ENCODE data around the gene LMAN2. TPM values are rescaled to one million over a fixed set of nuclear protein-coding genes. Genes with fewer than 3 reads are reported as not detected.

Gene LMAN2
- polyA plus RNA-seq, 4 donors: 73.6 to 304 (median 158) TPM

DNA sequence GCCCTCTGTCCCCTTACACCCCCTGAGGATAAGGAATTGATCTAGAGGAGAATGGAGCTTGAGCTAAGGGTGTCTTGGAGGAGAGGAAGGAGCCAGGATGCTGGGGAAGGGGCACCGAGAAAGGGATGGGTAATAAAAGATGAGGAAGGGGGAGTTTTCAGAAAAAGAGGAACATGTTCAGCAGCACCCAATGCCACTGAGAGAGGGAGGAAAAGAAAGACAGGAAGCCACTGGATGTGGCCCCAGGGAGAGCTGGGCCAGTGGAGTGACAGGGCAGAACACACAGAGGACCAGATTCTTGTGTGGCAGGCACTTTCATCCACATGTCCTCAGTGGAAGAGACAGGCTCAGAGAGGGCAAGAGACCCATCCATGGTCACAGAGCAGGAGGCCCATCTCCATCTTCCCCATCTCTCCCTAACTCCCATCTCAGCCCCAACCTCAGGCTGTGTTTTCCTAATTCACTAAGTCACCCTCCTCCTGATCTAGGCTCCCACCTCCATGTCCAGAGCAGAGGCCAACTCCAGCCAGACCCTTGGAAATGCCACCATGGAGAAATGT is 41.8 kb upstream of the LMAN2 start:
- Histone ChIP-seq H3K9me3 (ENCODE audit: control insufficient read depth in 2 of 2, insufficient read depth in 1 of 2, low read depth in 1 of 2, low read length in 1 of 2) (no peaks in the 10 kb centered on the region), H3K4me3 (ENCODE audit: low read depth in 1 of 3, low read length in 3 of 3) (no peak overlapping the region), H3K27ac (ENCODE audit: low read depth in 1 of 3, low read length in 2 of 3) (no peak overlapping the region), H3K36me3 (ENCODE audit: control insufficient read depth in 3 of 3, insufficient read depth in 2 of 3, low read depth in 1 of 3, low read length in 3 of 3) (no peaks in the 10 kb centered on the region), H3K4me1 (ENCODE audit: control insufficient read depth in 3 of 3, insufficient read depth in 2 of 3, low read depth in 1 of 3, low read length in 2 of 3) (no peaks in the 10 kb centered on the region), H3K27me3 (ENCODE audit: control insufficient read depth in 3 of 3, insufficient read depth in 3 of 3, low read length in 3 of 3) (peaks cover 0 to 18% (median 0%) of the 10 kb centered on the region in 3 donors)
- 69 to 78% (median 70%) methylated on average over 1 of the region's 1 CpG for WGBS, 3 donors
- no peak for DNase-seq
- FAIRE-seq: no peak

DNA sequence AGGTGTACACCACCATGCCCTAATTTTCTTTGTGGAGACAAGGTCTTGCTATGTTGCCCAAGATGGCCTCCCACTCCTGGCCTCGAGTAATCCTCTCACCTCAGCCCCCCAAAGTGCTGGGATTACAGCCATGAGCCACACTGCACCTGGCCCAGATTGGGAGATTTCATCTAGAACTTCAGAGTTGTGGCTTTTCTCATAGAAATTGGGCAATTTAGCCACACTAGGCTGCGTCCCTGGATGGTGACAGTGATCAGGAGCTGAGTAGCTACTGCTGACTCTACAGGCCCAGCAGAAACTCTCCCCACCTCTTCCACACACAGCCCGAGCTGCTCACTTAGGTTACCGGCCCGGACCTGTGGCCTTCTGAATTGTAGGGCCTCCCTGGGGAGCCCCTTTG is 41.3 kb upstream of the LMAN2 start:
- Histone ChIP-seq H3K27ac (ENCODE audit: low read depth in 1 of 3, low read length in 2 of 3) (no peak overlapping the region), H3K36me3 (ENCODE audit: control insufficient read depth in 3 of 3, insufficient read depth in 2 of 3, low read depth in 1 of 3, low read length in 3 of 3) (no peaks in the 10 kb centered on the region), H3K4me1 (ENCODE audit: control insufficient read depth in 3 of 3, insufficient read depth in 2 of 3, low read depth in 1 of 3, low read length in 2 of 3) (no peaks in the 10 kb centered on the region), H3K4me3 (ENCODE audit: low read depth in 1 of 3, low read length in 3 of 3) (no peak overlapping the region), H3K9me3 (ENCODE audit: control insufficient read depth in 2 of 2, insufficient read depth in 1 of 2, low read depth in 1 of 2, low read length in 1 of 2) (no peaks in the 10 kb centered on the region), H3K27me3 (ENCODE audit: control insufficient read depth in 3 of 3, insufficient read depth in 3 of 3, low read length in 3 of 3) (peaks cover 0 to 15% (median 0%) of the 10 kb centered on the region in 3 donors)
- no peak for DNase-seq
- FAIRE-seq: no peak
- 83 to 91% (median 84%) methylated on average over 5 of the region's 5 CpGs for WGBS, 3 donors

DNA sequence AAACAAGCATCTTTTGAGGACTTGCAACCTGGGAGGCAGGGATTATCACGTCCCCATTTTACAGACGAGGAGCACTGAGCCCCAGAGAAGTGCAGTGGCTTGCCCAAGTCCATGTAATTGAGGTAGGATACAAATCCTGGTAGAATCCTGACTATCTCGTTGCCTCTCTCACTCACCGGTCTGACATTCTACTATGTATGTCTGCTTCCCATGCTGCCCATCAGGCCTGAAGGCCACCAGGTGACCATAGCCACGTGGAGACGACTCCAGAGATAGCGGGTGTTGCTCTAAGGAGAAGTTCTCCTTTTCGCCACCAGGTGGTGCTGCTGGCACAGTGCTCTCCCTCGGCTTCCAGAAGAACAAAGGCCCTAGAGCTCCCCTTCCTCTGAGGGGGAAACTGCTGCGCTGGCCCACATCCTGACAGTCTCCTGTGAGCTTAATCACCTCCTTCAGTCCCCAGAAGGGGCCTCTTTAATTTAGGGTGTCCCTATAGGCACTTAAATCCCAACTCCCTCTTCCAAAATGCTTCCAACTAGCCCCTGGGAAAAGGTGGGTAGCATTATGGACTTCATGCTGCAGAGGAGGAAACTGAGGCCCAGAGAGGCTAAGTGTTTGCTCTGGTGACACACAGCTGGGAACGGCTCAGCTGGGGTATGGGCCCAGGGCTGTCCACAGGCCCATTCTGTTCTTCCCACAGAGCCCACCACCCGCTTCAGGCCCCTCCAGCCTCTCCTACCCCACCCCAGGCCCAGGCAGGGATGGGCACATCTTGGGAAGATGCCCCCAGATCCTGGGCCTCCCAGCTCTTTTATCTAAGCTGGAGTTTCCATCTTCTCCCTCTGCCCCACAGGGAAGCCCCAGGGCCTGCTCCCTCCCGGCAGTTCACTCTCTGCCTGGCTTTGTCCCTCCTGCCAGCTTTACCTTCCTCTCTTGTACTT is 39.2 kb upstream of the LMAN2 start:
- no peak overlapping the region for H3K4me3 ChIP-seq (ENCODE audit: low read depth in 1 of 3, low read length in 3 of 3)
- H3K4me1 ChIP-seq (ENCODE audit: control insufficient read depth in 3 of 3, insufficient read depth in 2 of 3, low read depth in 1 of 3, low read length in 2 of 3): no peaks in the 10 kb centered on the region
- no peaks in the 10 kb centered on the region for H3K36me3 ChIP-seq (ENCODE audit: control insufficient read depth in 3 of 3, insufficient read depth in 2 of 3, low read depth in 1 of 3, low read length in 3 of 3)
- no peak for FAIRE-seq
- H3K9me3 ChIP-seq (ENCODE audit: control insufficient read depth in 2 of 2, insufficient read depth in 1 of 2, low read depth in 1 of 2, low read length in 1 of 2): no peaks in the 10 kb centered on the region
- WGBS, 3 donors: 20 to 26% (median 22%) methylated on average over 13 of the region's 13 CpGs
- H3K27ac ChIP-seq (ENCODE audit: low read depth in 1 of 3, low read length in 2 of 3): no peak overlapping the region
- peak; percentile 85 to 92 for DNase-seq
- peaks cover 0 to 11% (median 0%) of the 10 kb centered on the region in 3 donors for H3K27me3 ChIP-seq (ENCODE audit: control insufficient read depth in 3 of 3, insufficient read depth in 3 of 3, low read length in 3 of 3)

- FAIRE-seq (no peak), DNase-seq (peak; percentile 31 to 51)
- H3K27me3 ChIP-seq (ENCODE audit: control insufficient read depth in 3 of 3, insufficient read depth in 3 of 3, low read length in 3 of 3): peaks cover 0 to 8% (median 0%) of the 10 kb centered on the region in 3 donors
- H3K9me3 ChIP-seq (ENCODE audit: control insufficient read depth in 2 of 2, insufficient read depth in 1 of 2, low read depth in 1 of 2, low read length in 1 of 2): no peaks in the 10 kb centered on the region
- 25 to 35% (median 31%) methylated on average over 21 of the region's 21 CpGs for WGBS, 3 donors
- no peaks in the 10 kb centered on the region for H3K4me1 ChIP-seq (ENCODE audit: control insufficient read depth in 3 of 3, insufficient read depth in 2 of 3, low read depth in 1 of 3, low read length in 2 of 3)
- H3K4me3 ChIP-seq (ENCODE audit: low read depth in 1 of 3, low read length in 3 of 3): no peak overlapping the region
- H3K36me3 ChIP-seq (ENCODE audit: control insufficient read depth in 3 of 3, insufficient read depth in 2 of 3, low read depth in 1 of 3, low read length in 3 of 3): no peaks in the 10 kb centered on the region
- H3K27ac ChIP-seq (ENCODE audit: low read depth in 1 of 3, low read length in 2 of 3): peak overlapping the region in 2 of 3 donors; percentile 23 to 55
Observed at GRCh38 chr5:177389241-177390169, 38.0 kb upstream of the LMAN2 start.

- Histone ChIP-seq H3K9me3 (ENCODE audit: control insufficient read depth in 2 of 2, insufficient read depth in 1 of 2, low read depth in 1 of 2, low read length in 1 of 2) (no peaks in the 10 kb centered on the region), H3K27ac (ENCODE audit: low read depth in 1 of 3, low read length in 2 of 3) (peak overlapping the region in 2 of 3 donors; percentile 23 to 55), H3K27me3 (ENCODE audit: control insufficient read depth in 3 of 3, insufficient read depth in 3 of 3, low read length in 3 of 3) (no peaks in the 10 kb centered on the region), H3K4me1 (ENCODE audit: control insufficient read depth in 3 of 3, insufficient read depth in 2 of 3, low read depth in 1 of 3, low read length in 2 of 3) (no peaks in the 10 kb centered on the region), H3K36me3 (ENCODE audit: control insufficient read depth in 3 of 3, insufficient read depth in 2 of 3, low read depth in 1 of 3, low read length in 3 of 3) (no peaks in the 10 kb centered on the region), H3K4me3 (ENCODE audit: low read depth in 1 of 3, low read length in 3 of 3) (no peak overlapping the region)
- no peak for FAIRE-seq
- 88 to 92% (median 90%) methylated on average over 10 of the region's 10 CpGs for WGBS, 3 donors
- no peak for DNase-seq
Observed at GRCh38 chr5:177388521-177389052, 37.1 kb upstream of the LMAN2 start.

DNA sequence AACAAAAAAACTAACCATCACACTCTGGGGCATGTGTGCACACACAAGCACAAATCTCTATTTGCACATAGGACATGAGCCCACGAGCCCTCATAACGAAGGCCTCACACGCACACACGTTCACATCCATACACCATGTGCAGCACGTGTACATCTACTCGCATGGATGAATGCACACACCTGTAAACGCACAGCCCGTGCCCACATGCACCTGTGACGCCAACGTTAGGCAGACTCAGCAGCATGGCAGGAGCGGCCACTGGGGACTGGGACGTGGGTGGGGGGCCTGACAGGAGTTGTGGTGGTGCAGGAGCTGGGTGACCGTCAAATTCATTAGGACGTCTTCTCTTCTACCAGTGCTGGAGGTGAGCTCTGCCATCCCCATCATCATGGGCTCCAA is 35.9 kb upstream of the LMAN2 start:
- Histone ChIP-seq H3K9me3 (ENCODE audit: control insufficient read depth in 2 of 2, insufficient read depth in 1 of 2, low read depth in 1 of 2, low read length in 1 of 2) (no peaks in the 10 kb centered on the region), H3K4me1 (ENCODE audit: control insufficient read depth in 3 of 3, insufficient read depth in 2 of 3, low read depth in 1 of 3, low read length in 2 of 3) (no peaks in the 10 kb centered on the region), H3K27me3 (ENCODE audit: control insufficient read depth in 3 of 3, insufficient read depth in 3 of 3, low read length in 3 of 3) (peaks cover 0 to 2% (median 0%) of the 10 kb centered on the region in 3 donors), H3K4me3 (ENCODE audit: low read depth in 1 of 3, low read length in 3 of 3) (no peak overlapping the region), H3K27ac (ENCODE audit: low read depth in 1 of 3, low read length in 2 of 3) (no peak overlapping the region), H3K36me3 (ENCODE audit: control insufficient read depth in 3 of 3, insufficient read depth in 2 of 3, low read depth in 1 of 3, low read length in 3 of 3) (no peaks in the 10 kb centered on the region)
- DNase-seq (no peak), FAIRE-seq (no peak)
- 83 to 86% (median 83%) methylated on average over 14 of the region's 14 CpGs for WGBS, 3 donors

DNA sequence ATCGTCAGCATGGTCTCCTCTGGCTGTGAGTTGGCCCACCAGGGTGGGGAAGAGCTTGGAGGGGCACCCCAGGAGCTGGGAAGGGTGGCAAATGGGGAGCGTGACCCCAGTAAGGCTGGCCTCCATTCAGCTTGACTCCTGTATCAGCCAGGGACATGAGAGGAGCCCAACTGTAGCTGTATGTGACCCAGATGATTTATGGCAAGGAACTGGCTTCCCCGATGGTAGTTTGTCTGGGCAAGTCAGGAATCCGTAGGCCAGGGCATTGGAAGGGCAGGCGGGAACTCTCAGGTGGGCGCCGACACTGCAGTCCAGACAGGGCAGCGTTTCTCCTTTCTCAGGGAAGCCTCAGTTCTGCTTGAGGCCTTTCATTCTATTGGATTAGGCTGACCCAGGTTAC is 35.1 kb upstream of the LMAN2 start:
- Histone ChIP-seq H3K9me3 (ENCODE audit: control insufficient read depth in 2 of 2, insufficient read depth in 1 of 2, low read depth in 1 of 2, low read length in 1 of 2) (no peaks in the 10 kb centered on the region), H3K4me3 (ENCODE audit: low read depth in 1 of 3, low read length in 3 of 3) (no peak overlapping the region), H3K4me1 (ENCODE audit: control insufficient read depth in 3 of 3, insufficient read depth in 2 of 3, low read depth in 1 of 3, low read length in 2 of 3) (no peaks in the 10 kb centered on the region), H3K27ac (ENCODE audit: low read depth in 1 of 3, low read length in 2 of 3) (no peak overlapping the region), H3K27me3 (ENCODE audit: control insufficient read depth in 3 of 3, insufficient read depth in 3 of 3, low read length in 3 of 3) (peaks cover 0 to 4% (median 0%) of the 10 kb centered on the region in 3 donors), H3K36me3 (ENCODE audit: control insufficient read depth in 3 of 3, insufficient read depth in 2 of 3, low read depth in 1 of 3, low read length in 3 of 3) (no peaks in the 10 kb centered on the region)
- FAIRE-seq (no peak), DNase-seq (no peak)
- 81 to 87% (median 85%) methylated on average over 8 of the region's 8 CpGs for WGBS, 3 donors

DNA sequence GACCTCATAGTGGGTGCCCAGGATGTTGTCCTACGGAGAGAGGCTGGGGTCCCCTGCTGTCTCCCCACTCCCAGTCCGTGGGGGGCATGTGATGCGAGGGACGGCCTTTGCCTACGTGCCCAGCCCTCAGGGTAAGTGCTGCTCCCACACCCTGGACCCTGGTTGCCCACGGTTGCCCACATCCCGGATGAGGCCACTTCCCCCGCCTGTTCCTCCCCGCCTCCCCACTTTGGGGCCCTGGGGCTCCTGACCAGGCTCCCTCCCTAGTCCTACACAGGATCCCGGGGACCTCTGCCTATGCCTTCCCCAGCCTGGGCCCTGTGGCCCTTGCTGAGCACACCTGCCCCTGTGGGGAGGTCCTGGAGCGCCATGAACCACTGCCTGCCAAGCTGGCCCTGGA is 34.3 kb upstream of the LMAN2 start:
- Histone ChIP-seq H3K4me3 (ENCODE audit: low read depth in 1 of 3, low read length in 3 of 3) (no peak overlapping the region), H3K4me1 (ENCODE audit: control insufficient read depth in 3 of 3, insufficient read depth in 2 of 3, low read depth in 1 of 3, low read length in 2 of 3) (no peaks in the 10 kb centered on the region), H3K27ac (ENCODE audit: low read depth in 1 of 3, low read length in 2 of 3) (no peak overlapping the region), H3K27me3 (ENCODE audit: control insufficient read depth in 3 of 3, insufficient read depth in 3 of 3, low read length in 3 of 3) (peaks cover 0 to 4% (median 0%) of the 10 kb centered on the region in 3 donors), H3K36me3 (ENCODE audit: control insufficient read depth in 3 of 3, insufficient read depth in 2 of 3, low read depth in 1 of 3, low read length in 3 of 3) (no peaks in the 10 kb centered on the region), H3K9me3 (ENCODE audit: control insufficient read depth in 2 of 2, insufficient read depth in 1 of 2, low read depth in 1 of 2, low read length in 1 of 2) (no peaks in the 10 kb centered on the region)
- DNase-seq (no peak), FAIRE-seq (no peak)
- 70 to 72% (median 70%) methylated on average over 5 to 11 of the region's 11 CpGs for WGBS, 3 donors

Data from small intestine (tissue), 7 donors.